HepG2 (cell line): Measurements from ENCODE around the gene GNG12. TPM values are rescaled to one million over a fixed set of nuclear protein-coding genes. Genes with fewer than 3 reads are reported as not detected.

Source experiments
- ATAC-seq: fragments of 200-7000 bp; cut with Tn5 transposase; 3 replicates; pipeline ENCODE4 v1.9.1; 2020; ENCODE audit warnings: mild to moderate bottlenecking, moderate library complexity
- BruUV-seq: library from RNA; stranded (reverse); fragments of 400-500 nt; replicated peaks from 2 replicates; lab custom pipeline; 2021; lab: Mats Ljungman, UMichigan
- CTCF ChIA-PET: fragments of 300-600 bp; formaldehyde crosslinking; extraction: SDS; loops from one replicate; lab custom pipeline; 2021; ENCODE audit warnings: low total read pairs, inconsistent platforms, low intra/inter-chr PET ratio; lab: Yijun Ruan, JAX
- POLR2A ChIA-PET: fragments of 350-600 bp; sonication (Branson Sonifier 250); formaldehyde crosslinking; loops from one replicate; lab custom pipeline; 2020; ENCODE audit warnings: antibody characterized with exemption, inconsistent platforms; lab: Yijun Ruan, JAX
- DNase-seq: peaks from one replicate; pipeline ENCODE4 v3.0.0-alpha.2; 2015; ENCODE audit warnings: low spot score
- FAIRE-seq: peaks from 3 replicates; lab custom pipeline; 2011; peaks lifted over from hg19 to GRCh38; lab: Jason Lieb, UNC
- H2AFZ ChIP-seq: one replicate; pipeline ENCODE4 v1.6.1; 2011; ENCODE audit warnings: low read length, inconsistent platforms
- H3K27ac ChIP-seq: fragments of 300-600 bp; 3 replicates; pipeline ENCODE4 v1.8.0; 2011; ENCODE audit warnings: mixed run types, mild to moderate bottlenecking, mixed read lengths, low read length, inconsistent platforms; ENCODE audit not compliant: insufficient read depth; ENCODE audit errors: extremely low read length
- H3K27me3 ChIP-seq, 2 experiments: fragments of 200-600 bp in 1 of 2; 2 replicates in 1 of 2; 3 replicates in 1 of 2; pipeline versions ENCODE4 v1.6.0 to v1.8.0; 2011; ENCODE audit warnings: low read length in 2 of 2, mild to moderate bottlenecking in 2 of 2, moderate library complexity in 2 of 2, inconsistent platforms in 1 of 2; ENCODE audit not compliant: insufficient read depth in 2 of 2, control insufficient read depth in 1 of 2
- H3K36me3 ChIP-seq, 2 experiments: fragments of 200-600 bp in 1 of 2; replicated peaks in 1 of 2; 2 replicates in 1 of 2; 3 replicates in 1 of 2; pipeline versions ENCODE4 v1.5.1 to v1.8.0; 2011; ENCODE audit warnings: low read length in 2 of 2, inconsistent platforms in 1 of 2; ENCODE audit not compliant: insufficient read depth in 2 of 2, control insufficient read depth in 1 of 2
- H3K4me1 ChIP-seq: 2 replicates; pipeline ENCODE4 v1.5.1; 2012; ENCODE audit warnings: low read length, inconsistent platforms; ENCODE audit not compliant: insufficient read depth
- H3K4me2 ChIP-seq: 2 replicates; pipeline ENCODE4 v1.6.0; 2011; ENCODE audit warnings: low read depth, low read length, inconsistent platforms
- H3K4me3 ChIP-seq, 3 experiments: fragments of 200-600 bp in 1 of 3; sonication (generic), shearing (Covaris generic) in 1 of 3; replicated peaks in 1 of 3; 2 replicates each; pipeline ENCODE4 v1.5.1; 2011 to 2016; ENCODE audit warnings: low read length in 3 of 3, inconsistent platforms in 2 of 3, low read depth in 2 of 3, mild to moderate bottlenecking in 2 of 3, control low read depth in 1 of 3, mixed read lengths in 1 of 3; ENCODE audit not compliant: insufficient read depth in 1 of 3
- H3K79me2 ChIP-seq: one replicate; pipeline ENCODE4 v1.6.1; 2011; ENCODE audit warnings: low read length, inconsistent platforms; ENCODE audit not compliant: insufficient read depth
- H3K9ac ChIP-seq: 2 replicates; pipeline ENCODE4 v1.6.0; 2011; ENCODE audit warnings: mild to moderate bottlenecking, low read depth, low read length, inconsistent platforms; ENCODE audit not compliant: insufficient read depth
- H3K9me3 ChIP-seq: 2 replicates; pipeline ENCODE4 v1.5.1; 2012; ENCODE audit warnings: mild to moderate bottlenecking, low read length
- H4K20me1 ChIP-seq: 2 replicates; pipeline ENCODE4 v1.6.0; 2011; ENCODE audit warnings: inconsistent platforms, mild to moderate bottlenecking, low read length, moderate library complexity; ENCODE audit not compliant: insufficient read depth
- FOSL2 ChIP-seq: sonication (generic); formaldehyde crosslinking; IDR thresholded peaks from 2 replicates; pipeline ENCODE4 v1.4.0; 2020; ENCODE audit warnings: missing genetic modification reagents
- HBP1 ChIP-seq: IDR thresholded peaks from 2 replicates; pipeline ENCODE4 v1.6.1; 2016; ENCODE audit warnings: low read depth, control low read depth
- HES4 ChIP-seq: sonication (generic); formaldehyde crosslinking; IDR thresholded peaks from 2 replicates; pipeline ENCODE4 v1.9.0; 2021; ENCODE audit warnings: mild to moderate bottlenecking, missing genetic modification reagents, borderline replicate concordance
- HMGXB3 ChIP-seq: sonication (generic); formaldehyde crosslinking; IDR thresholded peaks from 2 replicates; pipeline ENCODE4 v1.4.0; 2020; ENCODE audit warnings: missing genetic modification reagents, borderline replicate concordance
- HOXA5 ChIP-seq: sonication (generic); formaldehyde crosslinking; IDR thresholded peaks from 2 replicates; pipeline ENCODE4 v1.4.0; 2020; ENCODE audit warnings: missing genetic modification reagents
- NR0B2 ChIP-seq: sonication (generic); formaldehyde crosslinking; IDR thresholded peaks from 2 replicates; pipeline ENCODE4 v1.4.0; 2020; ENCODE audit warnings: mild to moderate bottlenecking, missing genetic modification reagents
- TBP ChIP-seq: sonication (generic); formaldehyde crosslinking; IDR thresholded peaks from 2 replicates; pipeline ENCODE4 v1.5.0; 2020; ENCODE audit warnings: missing genetic modification reagents
- TBX2 ChIP-seq: sonication (generic); formaldehyde crosslinking; IDR thresholded peaks from 2 replicates; pipeline ENCODE4 v1.5.0; 2020; ENCODE audit warnings: missing genetic modification reagents, mild to moderate bottlenecking, borderline replicate concordance
- TP53 ChIP-seq: sonication (generic); formaldehyde crosslinking; conservative IDR thresholded peaks from 2 replicates; pipeline ENCODE4 v1.4.0; 2020; ENCODE audit warnings: missing genetic modification reagents
- ZFX ChIP-seq: sonication (generic); formaldehyde crosslinking; IDR thresholded peaks from 2 replicates; pipeline ENCODE4 v1.4.0; 2020; ENCODE audit warnings: mild to moderate bottlenecking, low read depth, missing genetic modification reagents, moderate library complexity
- ZMYM3 ChIP-seq: sonication (generic); formaldehyde crosslinking; IDR thresholded peaks from 2 replicates; pipeline ENCODE4 v1.5.1; 2020; ENCODE audit warnings: mild to moderate bottlenecking, missing genetic modification reagents
- ZNF251 ChIP-seq: sonication (generic); formaldehyde crosslinking; IDR thresholded peaks from 2 replicates; pipeline ENCODE4 v1.9.0; 2021; ENCODE audit warnings: mild to moderate bottlenecking, missing genetic modification reagents
- ZNF513 ChIP-seq: sonication (generic); formaldehyde crosslinking; conservative IDR thresholded peaks from 2 replicates; pipeline ENCODE4 v1.5.0; 2020; ENCODE audit warnings: missing genetic modification reagents
- ZNF572 ChIP-seq: sonication (generic); formaldehyde crosslinking; IDR thresholded peaks from 2 replicates; pipeline ENCODE4 v1.5.1; 2020; ENCODE audit warnings: mild to moderate bottlenecking, missing genetic modification reagents
- ZNF766 ChIP-seq: sonication (generic); formaldehyde crosslinking; IDR thresholded peaks from 2 replicates; pipeline ENCODE4 v1.5.0; 2020; ENCODE audit warnings: missing genetic modification reagents, borderline replicate concordance
- WGBS: methylation state at CpG from one replicate; pipeline ENCODE4 v1.1.6; 2017; ENCODE audit warnings: low lambda C conversion rate; 5-methylcytosine and 5-hydroxymethylcytosine counted together
- in situ Hi-C: cut with HindIII; loops from 2 replicates; pipeline ENCODE4 v1.10.0; 2017; ENCODE audit warnings: low pct_unique_long_range_greater_than_20kb; ENCODE audit not compliant: extremely low pct_ligation_motif_present
- intact Hi-C: fragments of 100-400 bp; cut with micrococcal nuclease; formaldehyde crosslinking; loops from one replicate; pipeline ENCODE4 v1.10.0; 2022; ENCODE audit not compliant: unreplicated experiment
- polyA plus RNA-seq, 8 experiments: library from polyadenylated mRNA; depleted of rRNA in 3 of 8; stranded (reverse) in 7 of 8; unstranded in 1 of 8; fragments of >200 nt; fragmentation: Illumina TruSeq in 4 of 8; extraction: Trizol in 4 of 8; gene quantifications; 2 replicates each; pipeline versions ENCODE4 v1.2.1 to v1.2.3, GENCODE V29; 2011 to 2016; ENCODE audit warnings: low read depth in 4 of 8, missing spikeins in 1 of 8, mixed read lengths in 1 of 8; ENCODE audit not compliant: insufficient read depth in 1 of 8
- total RNA-seq, 5 experiments: library from RNA; depleted of rRNA; stranded (reverse); fragments of >200 nt; fragmentation: Illumina TruSeq; extraction: Trizol; gene quantifications; 2 replicates each; pipeline ENCODE4 v1.2.3, GENCODE V29; 2016; ENCODE audit warnings: low read depth in 1 of 5

Gene GNG12
- total and polyA plus RNA-seq, 2 of the 13 experiments (the other 11 are each of a cell fraction or from before 2014, with no cell fraction given), result 0.11 TPM

- H3K27me3 ChIP-seq, result peaks cover 4 to 24% of the 10 kb centered on the region in 2 experiments
- TF ChIP-seq ZNF766, result no peak
- no peak for TF ChIP-seq ZMYM3
- no peak for TF ChIP-seq ZNF572 (CRISPR knock-in tag)
- no peak for TF ChIP-seq TBX2 (CRISPR knock-in tag)
- no peak for TF ChIP-seq FOSL2 (CRISPR knock-in tag)
- no peak for TF ChIP-seq HBP1 (CRISPR knock-in tag)
- no peak for TF ChIP-seq ZFX (CRISPR knock-in tag)
- no peak for TF ChIP-seq HES4
- TF ChIP-seq TP53 (CRISPR knock-in tag), result no peak
- TF ChIP-seq ZNF513 (CRISPR knock-in tag), result no peak
- no peak for TF ChIP-seq TBP
- TF ChIP-seq NR0B2 (CRISPR knock-in tag), result no peak
- no peak for TF ChIP-seq HMGXB3 (CRISPR knock-in tag)
- TF ChIP-seq HOXA5 (CRISPR knock-in tag), result no peak
- no peak for TF ChIP-seq ZNF251 (CRISPR knock-in tag)
- FAIRE-seq, result no peak
- H3K27ac ChIP-seq, result no peak overlapping the region
- ChIA-PET CTCF (no interaction called here), POLR2A (no interaction called here)
- WGBS, result 5% methylated on average over 4 of the region's 4 CpGs
- BruUV-seq, result no TSS peak
- H3K4me1 ChIP-seq, result peaks cover 11% of the 10 kb centered on the region
- no peaks in the 10 kb centered on the region for H3K79me2 ChIP-seq
- no peak overlapping the region for H3K4me2 ChIP-seq
- DNase-seq, result no peak
- H3K9ac ChIP-seq, result no peak overlapping the region
- H4K20me1 ChIP-seq, result no peaks in the 10 kb centered on the region
- H3K4me3 ChIP-seq, result no peak overlapping the region
- intact Hi-C loops (no loop called here), in situ Hi-C loops (no loop called here)
- no peak overlapping the region for H2AFZ ChIP-seq
- H3K9me3 ChIP-seq, result no peaks in the 10 kb centered on the region
- no peak for ATAC-seq
- H3K36me3 ChIP-seq, result no peaks in the 10 kb centered on the region
Observed at GRCh38 chr1:67827688-67828087, 5.6 kb downstream of the GNG12 start.
